Hematopoietic multipotent progenitor cell treated with erythropoietin and hydrocortisone succinate and interleukin-3 and kit ligand, for 17 days (in vitro differentiated cells): Measurements from ENCODE around the gene CDK9.
"Not testable (repeated sequence)": the region's sequence is repeated elsewhere in the genome, so short reads cannot be mapped to it uniquely, and the experiment has no call there.

Experiments
- DNase-seq: peaks from one replicate; pipeline ENCODE4 v3.0.0-alpha.2; 2015; ENCODE audit warnings: low spot score

CDK9 gene

GRCh38 chr9:127785933-127786772, at the start of gene CDK9:
CDK9 (plus strand) TSS chr9:127786034; CDS start chr9:127786149, 115 bp downstream.
- peak; percentile 91 for DNase-seq

GRCh38 chr9:127738666-127739065, 47.2 kb upstream of the CDK9 start:
- DNase-seq, result no peak

GRCh38 chr9:127739614-127740330, 46.1 kb upstream of the CDK9 start:
- DNase-seq, result no peak

- no peak for DNase-seq
These were observed 43.9 kb upstream of the CDK9 start for GRCh38 chr9:127741831-127742434.

- no peak for DNase-seq
These were observed 43.3 kb upstream of the CDK9 start for GRCh38 chr9:127742435-127743088.

- no peak for DNase-seq
These were observed 41.3 kb upstream of the CDK9 start for GRCh38 chr9:127744398-127745110.

- no peak for DNase-seq
These were observed 38.8 kb upstream of the CDK9 start for GRCh38 chr9:127746959-127747569.

- DNase-seq, result no peak
These were observed 36.6 kb upstream of the CDK9 start for GRCh38 chr9:127749090-127749787.

GRCh38 chr9:127751269-127752054, 34.4 kb upstream of the CDK9 start:
- DNase-seq, result no peak

- DNase-seq, result no peak
These were observed 32.7 kb upstream of the CDK9 start for GRCh38 chr9:127753148-127753547.

GRCh38 chr9:127753622-127754021, 32.2 kb upstream of the CDK9 start:
- no peak for DNase-seq

GRCh38 chr9:127754099-127755060, 31.5 kb upstream of the CDK9 start:
- no peak for DNase-seq

GRCh38 chr9:127755061-127756060, 30.5 kb upstream of the CDK9 start:
- no peak for DNase-seq

- no peak for DNase-seq
These were observed 29.6 kb upstream of the CDK9 start for GRCh38 chr9:127756233-127756632.

GRCh38 chr9:127756776-127757175, 29.1 kb upstream of the CDK9 start:
- not testable (repeated sequence) for DNase-seq

- DNase-seq, result no peak
These were observed 27.0 kb upstream of the CDK9 start for GRCh38 chr9:127758843-127759242.

- no peak for DNase-seq
These were observed 24.8 kb upstream of the CDK9 start for GRCh38 chr9:127761061-127761460.
